NCI-H460 (cell line): Measurements from ENCODE around the gene HEXIM2. TPM values are rescaled to one million over a fixed set of nuclear protein-coding genes. Genes with fewer than 3 reads are reported as not detected.

Experiments
- DNase-seq: peaks from one replicate; pipeline ENCODE4 v3.0.0-alpha.2; 2016; ENCODE audit warnings: low read depth; ENCODE audit errors: extremely low read depth
- total RNA-seq: library from RNA; depleted of rRNA; stranded (reverse); fragments of >200 nt; shearing (Covaris generic); gene quantifications from 2 replicates; pipeline ENCODE4 v1.2.3, GENCODE V29; 2014

Gene HEXIM2
- total RNA-seq, 1 experiment from 2014 or later, result 6.4 TPM

DNA sequence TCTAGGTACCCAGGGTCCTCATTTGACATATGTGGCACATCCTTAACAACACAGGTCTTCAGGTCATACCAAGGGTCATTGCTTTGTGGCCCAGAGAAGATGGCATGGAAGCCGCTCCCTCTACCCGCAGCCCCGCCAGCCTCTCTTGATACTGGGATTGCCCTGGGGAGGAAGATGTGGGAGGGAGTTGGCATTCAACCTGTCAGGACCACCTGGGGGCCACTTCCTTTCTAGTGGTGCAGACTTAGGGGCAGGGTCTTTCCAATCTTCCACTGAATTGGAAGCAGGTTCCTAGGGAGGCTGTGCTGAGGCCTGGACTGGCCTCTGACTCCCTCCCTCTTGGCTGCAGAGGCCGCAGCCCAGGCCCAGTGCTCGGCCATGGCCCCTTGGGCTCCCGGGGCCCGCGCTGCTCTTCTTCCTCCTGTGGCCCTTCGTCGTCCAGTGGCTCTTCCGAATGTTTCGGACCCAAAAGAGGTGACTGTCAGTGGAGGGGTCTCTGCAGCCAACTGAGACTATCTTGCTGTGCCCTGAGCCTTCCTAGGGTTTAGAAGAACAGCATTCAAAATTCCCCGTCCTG is 18.5 kb upstream of the HEXIM2 start:
- no peak for DNase-seq

DNA sequence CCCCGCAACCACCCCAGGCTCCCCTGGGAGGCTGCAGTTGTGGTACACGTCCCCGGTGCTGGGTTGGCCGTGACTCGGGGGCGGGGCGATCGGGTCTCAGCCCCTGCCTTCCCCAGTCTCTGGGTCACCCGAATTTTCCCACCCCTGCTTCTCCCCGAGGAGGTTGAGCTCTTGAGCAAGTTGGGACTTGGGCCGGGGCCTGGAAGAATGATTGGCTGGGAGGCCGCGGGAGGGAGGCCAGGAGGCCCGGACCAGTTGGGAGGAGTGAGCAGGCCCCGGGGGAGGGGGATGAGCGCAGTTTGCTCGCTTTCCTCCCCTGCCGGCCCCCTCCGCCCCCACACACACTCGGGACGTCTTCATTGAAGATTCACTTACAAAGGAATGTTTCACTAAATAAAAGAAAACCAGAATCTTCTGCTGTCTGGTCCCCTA is 17.9 kb upstream of the HEXIM2 start:
- DNase-seq, result no peak

- DNase-seq, result no peak
Observed at GRCh38 chr17:45144199-45145034, 17.3 kb upstream of the HEXIM2 start.

DNA sequence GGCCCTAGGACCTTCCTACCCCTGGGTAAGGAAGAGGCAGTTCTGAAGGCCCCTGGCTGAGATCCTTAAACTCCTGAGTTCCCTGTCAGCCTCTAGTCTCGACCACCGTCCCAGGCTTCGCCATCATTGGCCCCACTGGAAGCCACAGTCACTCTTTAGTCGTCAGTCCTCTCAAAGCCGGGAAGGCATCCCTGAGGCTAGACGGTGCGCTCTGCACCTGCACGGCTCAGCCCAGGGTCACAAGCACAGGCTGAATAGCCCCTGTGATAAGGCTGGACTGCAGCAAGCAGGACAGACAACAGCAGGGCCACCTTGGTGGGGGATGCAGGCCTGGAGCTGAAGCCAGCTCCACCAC is 16.7 kb upstream of the HEXIM2 start:
- DNase-seq, result no peak

DNA sequence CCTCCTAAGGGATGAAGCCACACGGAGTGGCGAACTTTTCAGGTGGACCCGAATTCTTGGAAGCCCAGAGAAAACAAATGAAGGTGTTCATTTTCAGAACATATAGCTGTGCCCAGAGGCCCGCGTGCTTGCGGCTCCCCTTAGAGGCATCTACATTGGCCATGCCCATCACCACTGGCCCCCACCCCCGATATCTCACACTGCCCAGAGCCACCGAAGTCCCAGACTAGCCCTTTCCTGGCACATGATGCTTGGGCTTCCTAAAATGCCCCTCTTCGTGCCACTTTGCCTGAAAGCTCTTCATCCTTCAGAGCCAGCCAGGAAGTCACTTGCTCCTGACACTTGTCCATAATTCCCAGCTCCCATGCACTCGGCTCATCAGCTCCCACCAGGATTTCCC is 15.5 kb upstream of the HEXIM2 start:
- DNase-seq, result no peak

DNA sequence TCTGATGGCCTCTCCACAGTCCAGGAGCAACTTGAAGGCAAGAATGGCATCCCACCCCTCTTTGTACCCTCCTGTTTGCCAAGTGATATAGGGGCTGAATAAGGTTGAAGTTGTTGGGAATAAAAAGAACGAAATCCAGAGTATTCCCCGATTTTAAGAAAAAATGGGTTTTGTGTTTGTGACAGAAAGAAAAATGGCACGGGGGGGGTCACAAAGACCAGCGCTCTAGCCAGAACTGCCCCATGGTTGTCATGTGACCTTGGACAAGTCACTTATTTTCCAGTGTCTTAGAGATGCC is 15.1 kb upstream of the HEXIM2 start:
- DNase-seq, result no peak

DNA sequence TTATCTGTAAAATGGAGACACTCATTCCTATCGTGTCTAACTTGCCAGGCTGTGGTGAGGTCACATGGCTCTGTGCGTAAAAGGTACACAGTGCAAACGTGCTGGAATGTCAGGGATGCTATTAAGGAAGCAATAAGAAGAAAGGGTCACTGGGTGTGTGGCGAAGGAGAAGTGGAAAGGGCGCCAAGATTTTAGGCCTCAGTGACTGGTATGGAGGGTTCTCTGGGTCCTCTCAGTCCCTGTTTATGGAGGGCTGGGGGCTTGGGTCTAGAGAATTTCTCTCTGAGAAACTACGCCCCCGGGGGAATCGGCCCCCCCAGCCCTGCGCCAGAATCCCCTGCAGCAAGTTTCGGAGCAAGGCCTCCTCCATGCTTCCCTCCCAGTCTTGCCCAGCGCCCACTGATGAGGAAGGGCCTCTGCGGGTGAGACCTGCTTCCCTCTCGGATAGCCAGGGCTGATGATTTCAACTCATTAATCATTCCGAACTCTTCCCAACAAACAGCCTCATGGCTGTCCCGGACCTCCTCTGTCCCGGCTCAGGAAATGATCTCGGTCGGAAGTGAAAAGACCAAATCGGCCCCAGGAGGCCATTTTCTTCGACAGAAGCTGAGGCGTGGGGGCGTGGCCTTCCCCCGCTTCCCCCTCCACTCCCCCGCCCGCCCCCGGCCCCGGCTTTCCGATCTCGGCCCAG is 14.6 kb upstream of the HEXIM2 start:
- peak; percentile 61 for DNase-seq

DNA sequence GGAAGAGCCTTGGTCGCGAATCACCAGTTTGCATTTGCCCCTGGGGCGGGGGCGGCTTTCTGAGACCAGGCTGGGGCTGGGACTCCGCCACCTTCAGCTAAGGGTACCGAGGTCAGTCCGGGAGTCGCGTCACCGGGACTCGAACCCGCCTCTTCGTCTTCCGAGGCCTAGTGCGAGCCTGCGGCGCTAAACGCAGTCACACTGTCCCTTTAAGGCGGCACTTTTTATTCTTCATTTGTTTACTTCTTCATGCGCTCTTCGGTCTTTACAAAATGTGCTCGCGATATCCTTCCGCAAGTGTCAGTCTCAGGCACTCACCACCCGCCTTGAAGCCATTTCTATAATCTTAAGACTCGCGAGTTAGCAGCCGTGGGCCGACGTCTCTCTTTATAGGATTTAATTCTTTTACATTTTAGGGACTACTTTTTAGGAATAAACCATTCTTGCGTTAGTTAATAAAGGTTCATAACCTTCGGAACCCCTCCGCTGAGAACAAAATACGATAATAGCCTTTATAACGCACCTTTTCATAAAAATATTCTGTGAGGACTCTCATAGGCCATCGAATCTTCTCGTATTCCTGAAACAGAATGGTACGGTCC is 14.0 kb upstream of the HEXIM2 start:
- DNase-seq, result peak; percentile 90

DNA sequence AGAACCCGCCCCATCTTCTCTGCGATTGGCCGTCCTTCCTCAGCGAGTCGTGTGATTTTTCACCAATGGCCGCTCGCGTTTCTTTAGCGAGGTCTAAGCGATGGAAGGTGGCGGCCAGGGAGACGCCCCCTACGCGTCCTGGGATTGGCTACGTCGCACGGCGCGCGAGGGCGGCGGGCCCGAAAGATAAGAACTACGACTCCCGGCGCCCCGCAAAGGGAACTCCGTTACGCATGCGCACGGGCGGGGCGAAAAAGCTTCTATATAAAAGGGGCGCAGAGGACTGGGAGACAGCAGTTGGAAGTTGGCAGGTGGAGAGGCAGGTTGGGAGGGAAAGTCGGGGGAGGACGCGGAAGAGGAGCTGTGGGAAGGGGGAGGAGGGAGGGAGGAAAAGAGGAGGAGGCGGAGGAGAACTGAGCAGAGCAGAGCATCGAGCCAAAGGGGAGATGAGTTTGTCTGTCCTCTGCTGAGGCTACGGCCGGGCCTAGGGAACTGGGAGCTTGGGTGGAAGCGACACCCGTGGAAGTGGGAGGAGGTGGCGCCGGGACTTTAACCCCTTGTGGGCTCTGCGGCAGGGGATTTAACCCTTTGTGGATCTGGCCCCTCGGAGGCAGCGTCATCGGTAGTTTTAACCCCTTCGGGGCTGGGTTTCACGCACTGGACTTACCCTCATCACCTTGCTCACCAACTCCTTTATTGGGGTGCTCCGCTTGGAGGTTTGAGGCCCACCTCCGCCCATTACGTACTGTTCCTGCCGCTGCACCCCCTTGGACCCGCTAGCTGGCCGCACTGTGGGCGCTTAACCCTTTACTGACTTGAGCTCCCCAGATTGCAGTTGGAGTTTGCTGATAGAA is 13.3 kb upstream of the HEXIM2 start, which contains the start of gene HEXIM1:
HEXIM1 (plus strand) TSS at position 293 of the 854 bp plus-strand sequence. CDS start 716 bp downstream, outside the sequence.
- DNase-seq, result peak; percentile 100

- peak; percentile 85 for DNase-seq
Observed at GRCh38 chr17:45149037-45149668, 12.5 kb upstream of the HEXIM2 start.

GRCh38 chr17:45149669-45150664 is 11.7 kb upstream of the HEXIM2 start:
- peak; percentile 48 for DNase-seq

DNA sequence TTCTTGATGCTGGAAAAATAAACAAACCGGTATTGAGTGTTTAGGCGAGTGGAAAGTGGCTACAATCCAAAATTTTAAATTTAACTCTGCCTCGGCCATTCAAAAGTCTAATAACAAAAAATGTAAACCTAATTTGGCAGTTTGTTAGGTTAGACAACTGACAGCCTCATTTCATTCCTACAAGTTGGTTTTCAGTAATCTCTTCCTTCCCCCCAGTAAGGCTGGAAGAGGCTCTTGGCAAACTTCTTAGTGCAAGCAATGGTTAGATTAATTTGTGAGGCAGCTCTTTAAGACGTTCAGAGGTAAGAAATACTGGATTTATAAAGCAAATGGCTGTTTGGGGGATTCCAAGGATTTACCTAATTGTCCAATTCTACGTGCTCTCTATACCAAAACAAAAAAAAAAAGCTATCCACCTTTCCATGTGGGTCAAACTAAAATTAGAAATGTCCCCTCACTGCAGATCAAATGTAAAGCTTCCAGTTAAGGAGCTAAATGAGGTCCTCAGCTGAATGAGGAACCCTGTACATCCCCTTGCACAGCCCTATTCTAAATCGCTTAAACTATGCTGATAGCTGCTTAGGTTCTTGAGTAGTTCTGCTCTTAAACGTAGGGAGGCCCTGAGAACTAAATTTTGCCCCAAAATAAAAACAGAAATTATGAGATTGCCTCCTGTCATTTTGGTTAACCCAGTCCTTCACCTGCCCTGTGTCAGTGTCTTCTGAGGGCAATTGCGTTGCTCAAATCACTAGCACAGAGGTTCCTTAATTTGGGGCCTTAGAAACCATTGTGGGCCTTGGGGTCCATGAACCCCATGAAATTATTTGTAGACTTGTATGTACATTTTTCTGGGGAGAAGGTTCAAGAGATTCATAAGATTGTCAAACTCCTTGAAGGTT is 10.5 kb upstream of the HEXIM2 start:
- DNase-seq, result no peak

- DNase-seq, result no peak
Observed at GRCh38 chr17:45155029-45155428, 6.6 kb upstream of the HEXIM2 start.

GRCh38 chr17:45155483-45155882 is 6.2 kb upstream of the HEXIM2 start:
- no peak for DNase-seq

DNA sequence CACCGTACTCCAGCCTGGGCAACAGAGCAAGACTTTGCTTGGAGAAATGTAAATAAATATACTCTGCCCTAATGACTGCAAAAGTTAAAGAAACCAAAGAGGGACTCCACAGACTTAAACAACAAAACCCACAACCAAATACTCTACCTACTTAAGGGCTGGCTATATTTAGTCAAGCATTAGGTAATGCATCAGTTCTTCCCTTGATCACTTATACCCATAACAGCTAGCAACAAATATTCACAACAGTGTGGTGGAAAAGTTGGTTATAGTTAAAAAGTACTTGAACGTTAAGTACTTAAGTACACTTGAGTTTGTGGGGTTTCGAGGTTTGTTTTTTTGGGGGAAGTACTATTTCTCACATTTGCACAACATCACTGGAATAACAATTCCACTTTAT is 5.4 kb upstream of the HEXIM2 start:
- DNase-seq, result no peak

- DNase-seq, result peak; percentile 51
Observed at GRCh38 chr17:45160447-45161287, 1.0 kb upstream of the HEXIM2 start.
